Activated CD4-positive, alpha-beta T cell treated with anti-CD3 and anti-CD28 coated beads for 4 hours (primary cell): Measurements from ENCODE around the gene BTN1A1.
"Not testable (repeated sequence)": the region's sequence is repeated elsewhere in the genome, so short reads cannot be mapped to it uniquely, and the experiment has no call there.

Source experiments
- DNase-seq, 2 donors: peaks; one replicate each; pipeline ENCODE4 v3.0.0-alpha.2; 2020

Gene BTN1A1

DNA sequence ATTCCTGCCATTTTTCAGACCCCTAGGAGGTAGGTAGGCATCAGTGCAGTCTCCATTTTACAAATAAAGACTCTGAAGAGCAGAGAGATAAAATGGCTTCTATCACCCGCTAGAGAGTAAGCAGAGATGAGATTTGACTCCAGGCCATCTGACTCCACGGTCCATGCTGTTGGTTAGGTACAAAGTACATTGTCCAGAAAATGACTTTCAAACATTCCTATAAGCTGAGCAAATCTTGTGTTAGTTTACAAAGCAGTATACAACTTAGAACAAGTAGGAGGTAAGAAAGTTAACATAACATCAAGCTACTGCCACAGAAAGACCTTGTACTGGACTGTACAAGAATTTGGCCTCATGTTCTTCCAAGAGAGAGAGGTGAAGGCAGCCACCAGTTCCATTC is 14.9 kb downstream of the BTN1A1 start:
- DNase-seq, result no peak

- DNase-seq, result no peak
Observed at GRCh38 chr6:26516481-26517427, 16.7 kb downstream of the BTN1A1 start.

DNA sequence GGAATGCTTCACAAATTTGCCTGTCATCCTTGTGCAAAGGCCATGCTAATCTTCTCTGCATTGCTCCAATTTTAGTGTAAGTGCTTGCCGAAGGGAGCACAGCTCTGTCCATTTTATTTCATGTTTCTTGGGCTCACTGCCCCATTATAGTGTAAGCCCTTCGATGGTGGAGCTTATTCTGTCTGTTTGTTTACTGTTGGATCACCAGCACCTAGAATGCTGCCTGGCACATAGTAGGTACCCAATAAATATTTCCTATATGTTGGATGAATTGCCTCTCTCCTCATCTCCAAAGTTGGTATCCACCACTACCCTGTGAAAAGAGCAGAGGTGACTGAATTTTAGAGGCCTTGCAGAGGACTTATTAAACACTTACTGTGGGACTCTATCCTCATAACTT is 19.3 kb downstream of the BTN1A1 start:
- DNase-seq, result no peak

DNA sequence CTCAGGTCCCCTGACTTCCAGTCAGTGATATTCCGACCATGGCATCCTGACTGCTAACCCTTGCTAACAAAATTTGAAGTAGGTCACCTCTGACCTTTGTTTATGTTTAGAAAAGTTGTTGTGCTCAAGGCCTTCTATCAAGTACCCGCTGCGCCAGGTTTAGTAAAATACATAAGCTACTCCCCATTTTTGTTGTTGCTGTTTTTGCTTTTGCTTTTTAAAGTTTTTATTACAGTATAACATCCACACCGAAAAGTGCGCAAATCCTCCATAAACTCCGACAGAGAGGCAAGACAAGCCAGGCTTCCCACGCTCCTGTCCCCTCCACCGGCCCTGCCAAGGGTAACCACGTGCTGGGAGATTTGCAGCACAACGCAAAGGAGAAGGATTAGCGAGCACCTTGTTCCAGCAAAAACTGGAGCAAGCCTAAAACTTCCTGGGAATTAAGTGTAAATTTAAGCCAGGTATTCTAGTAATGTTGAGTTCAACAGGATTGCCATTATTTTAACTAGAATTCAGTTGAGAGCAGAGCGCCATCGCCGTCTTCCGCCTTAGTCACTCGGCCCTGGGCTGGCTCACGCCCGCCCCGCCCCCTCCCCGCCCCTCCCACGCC is 20.2 kb downstream of the BTN1A1 start:
- no peak for DNase-seq

GRCh38 chr6:26520850-26521599 is 20.9 kb downstream of the BTN1A1 start:
- DNase-seq, result peak; percentile 84 to 89

DNA sequence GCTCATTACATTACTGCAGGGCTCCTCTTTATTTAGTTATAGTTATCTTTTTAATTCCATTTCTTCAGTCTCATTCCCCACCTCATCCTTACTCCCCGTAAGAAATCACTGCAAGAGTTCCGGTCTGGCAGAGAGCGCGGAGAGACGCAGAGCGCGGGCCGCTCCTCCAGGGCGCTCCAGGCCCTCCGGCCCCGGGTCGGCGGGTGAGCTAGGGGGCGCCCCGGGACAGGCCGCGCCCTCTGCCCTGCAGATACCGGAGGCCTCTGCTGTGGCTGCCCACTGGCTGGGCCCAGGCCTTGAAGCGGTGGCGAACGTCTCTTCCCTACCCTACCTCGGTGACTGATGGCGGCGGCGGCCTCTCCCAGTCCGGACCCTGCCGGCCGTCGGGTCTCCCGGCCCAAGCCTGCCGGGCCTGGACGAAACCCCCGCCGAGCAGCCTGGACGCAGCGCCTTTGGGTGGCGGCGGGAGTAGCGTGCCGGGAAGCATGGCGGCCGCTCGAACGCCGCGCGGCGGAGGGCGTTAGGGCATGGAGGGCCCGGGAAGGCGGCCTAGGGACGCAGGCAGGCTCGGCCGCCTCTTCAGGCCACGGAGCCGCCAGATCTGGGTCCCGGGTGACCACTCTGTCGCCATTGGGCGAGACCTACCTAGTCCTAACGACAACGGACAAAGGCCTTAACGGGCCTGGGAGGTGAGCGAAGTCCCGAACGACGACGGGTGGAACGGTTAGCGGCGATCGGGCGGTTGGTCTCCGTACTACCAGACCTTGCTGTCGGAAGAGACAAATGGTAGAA is 21.7 kb downstream of the BTN1A1 start:
- peak; percentile 62 to 67 for DNase-seq

GRCh38 chr6:26522486-26523228 is 22.6 kb downstream of the BTN1A1 start:
- peak in 1 of 2 donors; percentile 32 for DNase-seq

- DNase-seq, result not testable (repeated sequence)
Observed at GRCh38 chr6:26524314-26524713, 24.2 kb downstream of the BTN1A1 start.

DNA sequence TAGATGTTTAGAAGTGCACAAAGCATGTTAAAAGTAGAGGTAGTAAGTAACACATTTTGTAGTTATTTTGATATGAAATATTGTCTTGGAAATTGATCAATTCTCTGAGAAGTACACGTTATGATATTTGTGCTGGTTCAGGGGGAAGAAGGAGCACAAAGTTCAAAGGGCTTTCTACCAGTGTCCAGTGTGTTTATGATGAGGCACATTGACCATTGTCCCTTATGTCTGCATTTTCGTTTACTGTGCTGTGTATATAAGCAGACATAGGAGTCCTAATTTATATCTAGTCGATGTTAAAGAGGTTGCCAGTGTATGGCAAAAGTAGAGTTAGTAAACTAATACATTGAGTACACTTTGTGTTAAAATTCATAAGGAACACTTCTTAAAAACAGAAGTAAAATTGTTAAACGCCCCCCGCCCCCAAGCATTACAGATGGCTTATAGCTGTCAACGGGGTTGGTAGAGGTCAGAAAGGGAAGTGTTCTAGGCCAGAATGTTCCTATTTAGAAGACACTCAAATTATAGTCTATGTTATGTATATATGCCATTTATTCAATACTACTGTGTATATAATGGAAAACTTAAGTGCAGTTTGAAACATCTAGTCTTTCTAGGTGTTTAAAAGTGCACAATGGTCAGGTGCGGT is 24.7 kb downstream of the BTN1A1 start:
- DNase-seq, result no peak

DNA sequence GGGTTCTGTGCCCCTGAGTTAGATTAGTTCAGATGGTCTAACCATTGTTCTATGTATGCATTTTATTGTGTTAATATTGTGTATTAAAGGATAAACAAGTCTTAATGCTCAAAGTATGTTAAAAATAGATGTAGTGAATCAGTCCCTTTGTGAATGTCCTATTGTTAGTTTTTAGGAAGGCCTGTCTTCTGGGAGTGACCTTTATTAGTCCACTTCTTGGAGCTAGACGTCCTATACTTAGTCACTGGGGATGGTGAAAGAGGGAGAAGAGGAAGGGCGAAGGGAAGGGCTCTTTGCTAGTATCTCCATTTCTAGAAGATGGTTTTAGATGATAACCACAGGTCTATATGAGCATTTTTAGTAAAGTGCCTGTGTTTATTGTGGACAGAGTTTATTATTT is 25.7 kb downstream of the BTN1A1 start:
- no peak for DNase-seq

DNA sequence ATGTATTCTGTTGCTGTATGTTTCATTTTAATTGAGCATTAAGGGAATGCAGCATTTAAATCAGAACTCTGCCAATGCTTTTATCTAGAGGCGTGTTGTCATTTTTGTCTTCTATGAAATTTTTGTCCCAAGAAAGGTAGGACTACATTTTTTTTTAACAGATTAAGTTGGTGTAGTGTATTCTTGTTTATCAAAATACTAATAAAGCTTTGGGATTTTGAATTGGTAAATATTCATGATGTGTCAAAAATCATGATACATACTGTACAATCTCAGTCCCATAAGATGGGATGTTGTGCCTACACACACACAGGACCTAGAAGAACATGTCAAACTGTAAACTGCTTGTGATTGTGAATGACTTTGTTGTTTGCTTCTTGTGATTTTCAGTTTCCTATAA is 26.8 kb downstream of the BTN1A1 start:
- no peak for DNase-seq

GRCh38 chr6:26530203-26530602 is 30.1 kb downstream of the BTN1A1 start:
- DNase-seq, result no peak

DNA sequence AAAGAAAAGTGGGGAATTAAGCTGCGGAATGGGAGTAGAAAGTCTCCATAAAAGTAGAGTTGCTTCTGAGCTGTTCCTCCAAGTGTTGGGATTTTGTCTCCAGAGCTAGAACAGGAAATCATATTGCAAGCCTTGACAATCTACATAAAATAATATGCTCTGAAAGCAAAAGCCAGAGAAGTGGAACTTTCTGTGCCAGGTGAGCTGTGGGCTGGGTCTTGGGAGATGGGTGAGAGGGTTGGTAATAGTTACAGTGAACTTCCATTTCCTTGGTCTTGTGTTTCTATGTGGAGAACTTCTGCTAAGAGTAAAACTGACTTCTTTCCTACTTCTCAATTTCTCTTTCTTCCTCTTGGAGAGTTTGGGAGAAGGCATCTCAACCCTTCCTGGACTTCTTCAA is 31.8 kb downstream of the BTN1A1 start:
- no peak for DNase-seq

- peak; percentile 86 to 97 for DNase-seq
Observed at GRCh38 chr6:26532699-26533531, 32.8 kb downstream of the BTN1A1 start.

- no peak for DNase-seq
Observed at GRCh38 chr6:26533532-26533931, 33.4 kb downstream of the BTN1A1 start.

- DNase-seq, result no peak
Observed at GRCh38 chr6:26534681-26535465, 34.8 kb downstream of the BTN1A1 start.

- DNase-seq, result peak in 1 of 2 donors; percentile 14
Observed at GRCh38 chr6:26536571-26537159, 36.6 kb downstream of the BTN1A1 start.

DNA sequence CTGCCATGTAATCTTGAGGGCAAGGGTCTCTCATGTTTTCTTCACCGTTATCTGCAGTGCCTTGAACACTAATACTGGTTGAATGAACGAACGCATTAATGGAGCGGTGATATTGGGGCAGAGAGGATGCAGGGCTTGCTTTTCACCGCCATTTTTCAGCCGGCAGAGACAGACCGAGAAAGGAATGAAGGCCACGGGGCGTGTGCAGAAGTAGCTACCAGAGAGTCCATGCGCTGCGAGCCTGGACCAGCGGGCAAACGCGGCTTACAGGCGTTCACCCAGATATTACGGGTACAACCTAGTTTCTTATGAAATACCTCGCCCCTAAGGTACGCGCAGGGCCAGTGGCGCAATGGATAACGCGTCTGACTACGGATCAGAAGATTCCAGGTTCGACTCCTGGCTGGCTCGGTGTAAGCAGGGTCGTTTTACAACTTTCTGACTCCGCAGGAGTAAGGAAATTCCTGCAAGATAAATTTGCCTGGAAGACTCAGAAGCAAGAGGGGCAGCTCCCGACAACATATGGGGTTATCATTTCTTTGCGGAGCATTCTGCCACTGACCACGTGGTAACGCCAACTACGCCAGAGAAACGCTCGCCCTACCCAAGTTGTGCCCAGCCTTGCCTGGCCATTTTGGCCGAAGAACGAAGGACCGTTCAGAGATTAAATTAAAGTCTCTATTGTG is 37.2 kb downstream of the BTN1A1 start:
- DNase-seq, result peak; percentile 88 to 90
